GM21529 (cell line): ENCODE data around the gene FNDC3B.

Experiments
- ATAC-seq: cut with Tn5 transposase; IDR thresholded peaks from one replicate; pipeline ENCODE4 v1.9.1; 2021; ENCODE audit not compliant: unreplicated experiment

Gene FNDC3B

DNA sequence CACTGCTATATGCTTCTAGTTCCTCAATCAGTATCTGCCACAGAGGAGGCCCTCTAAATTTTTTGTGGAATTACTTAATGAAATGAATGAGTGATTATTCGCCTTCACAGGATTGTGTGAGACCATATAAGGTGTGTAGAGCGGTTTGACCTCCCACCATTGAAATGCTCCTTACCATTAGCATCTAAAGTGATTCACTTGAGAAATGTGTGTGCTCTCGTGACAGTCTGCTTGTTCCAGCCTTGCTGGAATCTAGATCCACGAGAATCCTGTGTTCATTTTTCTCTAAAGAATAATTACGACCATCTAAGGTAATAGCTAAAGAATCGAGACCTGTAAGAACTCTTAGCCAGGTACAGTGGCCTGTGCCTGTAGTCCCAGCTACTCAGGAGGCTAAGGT, 126.9 kb downstream of the FNDC3B start:
- no peak for ATAC-seq

DNA sequence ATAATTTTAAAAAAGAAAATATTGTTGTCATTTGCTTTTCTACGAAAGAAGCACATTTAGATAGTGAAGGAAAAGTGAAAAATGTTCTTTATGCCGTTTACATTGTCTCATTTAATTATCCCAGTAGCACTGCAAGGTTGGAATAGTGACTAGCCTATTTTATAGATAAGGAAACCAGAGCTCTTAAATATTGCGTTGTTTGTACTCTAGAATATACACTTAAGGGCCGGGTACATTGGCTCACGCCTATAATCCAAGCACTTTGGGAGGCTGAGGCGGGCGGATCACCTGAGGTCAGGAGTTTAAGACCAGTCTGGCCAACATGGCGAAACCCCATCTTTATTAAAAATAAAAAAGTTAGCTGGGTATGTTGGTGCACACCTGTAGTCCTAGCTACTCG, 127.5 kb downstream of the FNDC3B start:
- ATAC-seq: no peak

GRCh38 chr3:172167892-172168648, 128.7 kb downstream of the FNDC3B start:
- ATAC-seq: no peak

DNA sequence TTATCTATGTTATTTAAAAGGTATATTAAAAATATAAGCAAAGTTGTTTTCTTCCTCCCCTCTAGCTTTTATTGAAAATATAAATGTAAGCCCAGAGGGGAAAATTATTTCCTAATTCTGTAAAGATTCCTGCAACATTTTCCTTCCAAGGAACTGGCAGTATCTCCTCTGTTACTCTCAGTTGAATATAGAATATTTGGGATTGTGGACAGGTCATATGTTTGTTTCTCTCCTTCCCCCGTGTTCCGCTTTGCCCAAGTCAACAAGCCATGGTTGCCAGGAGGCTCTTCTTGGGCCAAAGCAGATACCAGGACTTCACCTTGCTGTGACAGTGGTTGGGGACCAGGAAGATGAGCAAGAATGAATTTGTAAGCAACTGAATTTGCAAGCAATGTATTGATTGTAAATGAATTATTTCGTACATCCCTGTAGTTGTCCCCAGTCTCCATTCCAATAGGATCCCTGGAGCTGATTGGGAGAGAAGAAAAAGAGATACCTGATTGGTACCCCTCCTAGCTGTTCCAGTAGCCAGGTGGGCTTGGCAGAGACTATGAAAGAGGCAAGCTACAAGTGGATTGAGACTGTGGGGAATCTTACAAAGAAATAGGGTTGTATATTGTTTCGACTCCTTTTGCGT, 130.8 kb downstream of the FNDC3B start:
- ATAC-seq: no peak

DNA sequence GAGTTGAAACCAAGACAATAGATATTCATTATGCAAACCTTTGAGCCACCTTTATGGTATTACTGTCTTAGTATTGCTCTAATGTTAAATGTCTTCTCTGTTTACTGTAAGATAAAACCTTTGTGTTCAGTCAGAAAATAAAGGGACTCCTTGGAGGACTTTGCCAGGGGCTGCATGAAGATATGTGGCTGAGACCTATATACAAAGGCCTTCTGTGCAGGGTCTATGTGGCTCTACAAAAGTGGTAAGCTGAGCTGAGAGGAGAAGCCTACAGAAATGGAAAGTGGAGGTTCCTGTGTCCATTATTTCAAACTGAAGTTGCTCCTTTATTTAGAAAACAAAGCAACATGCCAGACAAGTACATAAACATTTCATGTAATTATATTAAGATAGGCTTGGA, 131.5 kb downstream of the FNDC3B start:
- ATAC-seq: no peak

DNA sequence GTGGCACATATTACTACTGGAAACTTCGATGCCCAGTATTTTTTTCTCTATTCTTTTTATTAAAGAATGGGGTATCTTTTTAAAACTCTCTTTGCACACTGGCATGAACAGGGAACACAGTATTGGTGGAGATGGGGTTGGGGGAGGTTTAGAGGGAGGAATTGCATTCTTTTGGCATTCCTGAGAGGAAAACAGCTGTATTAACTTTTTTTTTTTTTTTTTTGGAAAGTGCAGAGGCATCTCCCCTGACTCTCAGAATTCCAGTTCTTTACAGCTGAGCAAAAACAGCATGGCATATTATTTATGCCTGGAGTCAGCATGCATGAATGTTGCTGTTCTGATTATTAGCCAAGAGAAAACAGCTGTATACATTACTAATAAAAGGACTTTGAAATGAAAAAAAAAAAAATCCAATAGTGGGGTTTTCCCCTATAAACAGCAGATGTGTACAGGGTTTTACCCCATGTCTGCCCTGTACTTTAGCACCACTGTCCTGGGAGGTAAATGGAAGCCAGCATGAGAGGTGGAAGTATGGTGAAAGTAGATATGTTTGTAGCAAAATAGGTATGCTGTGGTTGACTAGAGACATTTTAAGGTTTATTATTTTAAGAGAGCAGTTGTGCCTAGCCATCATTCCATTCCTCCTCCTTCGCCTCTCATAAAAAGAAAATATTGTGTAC, 132.2 kb downstream of the FNDC3B start:
- no peak for ATAC-seq

DNA sequence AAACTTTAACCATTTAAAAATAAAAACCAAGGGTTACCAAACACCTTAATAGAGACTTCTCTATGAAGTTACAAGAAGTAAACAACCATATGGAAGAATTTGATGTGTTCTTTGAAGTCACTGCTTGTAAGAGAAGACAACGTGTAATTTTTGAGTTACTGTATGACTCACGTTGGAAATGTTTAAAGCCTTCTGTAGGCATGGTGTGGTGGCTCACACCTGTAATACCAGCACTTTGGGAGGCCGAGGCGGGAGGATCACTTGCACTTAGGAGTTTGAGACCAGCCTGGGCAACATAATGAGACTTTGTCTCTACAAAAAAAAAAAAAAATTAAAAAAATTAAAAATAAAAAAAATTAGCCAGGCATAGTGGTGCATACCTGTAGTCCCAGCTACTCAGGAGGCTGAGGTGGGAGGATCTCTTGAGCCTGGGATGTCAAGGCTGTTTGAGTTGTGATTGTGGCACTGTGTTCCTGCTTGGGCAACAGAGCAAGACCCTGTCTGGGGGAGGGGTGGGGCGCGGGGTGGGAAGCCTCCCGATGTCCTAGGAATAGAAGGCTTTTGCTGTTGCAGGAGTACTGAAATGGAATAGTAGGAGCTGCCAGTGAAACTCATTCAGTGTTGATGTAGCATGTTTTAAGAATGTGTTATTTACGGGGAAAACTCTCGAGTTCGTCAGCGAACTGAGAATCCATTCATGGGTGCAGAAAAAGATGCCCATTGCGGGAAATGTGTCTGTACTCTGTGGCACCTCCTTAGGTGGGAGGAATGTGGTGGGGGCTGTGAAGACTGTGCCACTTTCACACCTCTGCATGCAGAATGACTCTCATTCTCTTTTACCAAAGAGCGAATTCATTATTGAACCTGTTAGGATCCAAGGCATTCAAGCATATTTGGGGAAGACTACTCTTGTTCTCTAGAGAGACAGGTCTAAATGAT, 134.2 kb downstream of the FNDC3B start:
- no peak for ATAC-seq

- ATAC-seq: no peak
Observed at GRCh38 chr3:172174513-172175253, 135.3 kb downstream of the FNDC3B start.

DNA sequence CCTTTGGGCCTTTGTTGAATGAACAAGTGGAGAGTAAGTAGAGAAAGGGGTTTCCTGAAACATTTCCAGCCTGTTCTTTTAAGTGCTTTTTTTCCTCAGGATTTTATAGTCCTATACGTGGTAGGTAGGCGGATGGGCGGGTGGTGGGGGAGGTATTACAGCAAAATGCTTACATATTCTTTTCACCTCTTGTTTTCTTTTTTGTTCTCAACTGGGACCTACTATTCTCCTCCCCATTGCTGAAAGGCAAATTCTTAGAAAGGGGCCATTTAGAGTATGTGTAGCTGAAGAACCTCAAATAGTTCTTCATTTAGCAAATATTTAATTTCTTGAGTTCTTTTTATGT, 135.8 kb downstream of the FNDC3B start:
- ATAC-seq: no peak

DNA sequence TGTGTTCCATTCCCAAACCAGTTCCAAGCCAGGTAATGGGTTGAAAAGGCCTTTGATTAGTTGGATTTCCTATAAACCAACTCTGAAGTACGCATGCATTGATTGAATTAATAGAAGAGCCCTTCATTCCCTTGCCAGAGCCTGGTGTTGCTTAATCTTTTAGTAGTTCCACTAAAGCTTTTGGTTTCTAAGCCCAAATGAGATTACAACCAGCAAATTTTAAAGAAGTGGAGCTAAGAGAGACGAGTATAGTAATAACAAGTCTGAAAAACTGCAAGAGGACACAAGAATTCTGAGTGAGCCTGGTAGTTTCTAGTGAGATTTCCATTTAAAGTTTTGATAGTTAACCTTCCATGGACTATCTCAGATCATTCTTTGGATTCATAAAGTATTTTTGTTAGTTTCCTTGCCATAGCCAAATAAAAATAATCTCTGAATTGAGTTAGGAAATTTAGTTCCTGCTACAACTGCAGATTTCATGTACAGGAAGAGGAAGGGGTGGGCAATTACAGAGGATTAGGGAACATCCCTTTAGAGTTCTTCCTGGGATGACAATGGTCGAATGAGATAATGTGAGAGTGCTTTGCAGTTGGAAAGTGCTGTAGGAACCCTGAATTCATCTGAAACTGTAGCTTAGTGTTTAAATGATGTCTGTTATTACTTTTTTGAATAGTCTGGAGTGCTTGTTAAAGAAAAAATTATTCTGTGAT, 136.8 kb downstream of the FNDC3B start:
- ATAC-seq: no peak

- no peak for ATAC-seq
Observed at GRCh38 chr3:172177046-172177445, 137.7 kb downstream of the FNDC3B start.

GRCh38 chr3:172177803-172178316, 138.5 kb downstream of the FNDC3B start:
- no peak for ATAC-seq

GRCh38 chr3:172179680-172180399, 140.5 kb downstream of the FNDC3B start:
- ATAC-seq: no peak

- no peak for ATAC-seq
Observed at GRCh38 chr3:172180473-172180872, 141.1 kb downstream of the FNDC3B start.

- no peak for ATAC-seq
Observed at GRCh38 chr3:172181932-172182586, 142.7 kb downstream of the FNDC3B start.

- no peak for ATAC-seq
Observed at GRCh38 chr3:172182797-172183196, 143.4 kb downstream of the FNDC3B start.

DNA sequence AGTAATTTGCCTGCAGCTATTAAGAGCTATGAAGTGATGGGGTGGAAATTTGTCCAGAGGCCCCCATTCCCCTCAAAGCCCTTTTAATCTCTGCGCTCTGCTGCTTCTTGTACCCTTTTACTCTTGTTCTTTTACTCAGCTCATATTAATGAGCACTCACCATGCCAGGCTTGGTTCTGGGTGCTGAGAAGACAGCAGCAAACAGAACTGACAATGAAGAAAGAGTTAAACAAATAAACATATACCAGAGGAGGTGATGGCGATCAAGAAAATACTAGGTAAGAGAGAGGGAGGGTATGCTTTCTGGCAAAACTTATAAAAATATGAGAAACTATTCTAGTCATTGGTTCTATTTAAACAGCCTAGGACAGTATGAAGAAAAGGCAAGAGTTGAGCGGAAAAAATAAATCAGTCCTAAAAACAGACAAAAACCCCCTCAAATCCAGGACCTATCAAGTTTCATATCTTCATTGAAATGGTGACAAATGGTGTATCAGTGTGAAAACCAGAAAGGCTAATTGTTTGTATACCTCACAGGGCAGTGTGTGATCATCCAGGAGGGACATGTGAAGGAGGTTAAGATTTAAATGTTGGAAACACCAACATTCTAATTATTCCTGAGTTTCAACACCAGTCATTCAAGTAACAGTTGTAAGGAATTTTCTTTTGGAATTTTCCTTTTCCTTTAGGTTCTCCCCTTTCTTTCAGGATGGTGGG, 144.9 kb downstream of the FNDC3B start:
- no peak for ATAC-seq

- no peak for ATAC-seq
Observed at GRCh38 chr3:172185907-172186306, 146.5 kb downstream of the FNDC3B start.
